NCI-H1694 (cell line): ENCODE results near the gene ECPAS.
"Not testable (repeated sequence)": the region's sequence is repeated elsewhere in the genome, so short reads cannot be mapped to it uniquely, and the experiment has no call there.

Experiments
- DNase-seq: peaks from one replicate; lab custom pipeline; 2025; lab: John Stamatoyannopoulos, UW

The ECPAS gene

GRCh38 chr9:111350556-111350955, 133.6 kb downstream of the ECPAS start:
- DNase-seq: no peak

GRCh38 chr9:111349766-111350165, 134.4 kb downstream of the ECPAS start:
- no peak for DNase-seq

- DNase-seq: no peak
Observed at GRCh38 chr9:111348821-111349271, 135.3 kb downstream of the ECPAS start.

GRCh38 chr9:111334318-111334863, 149.8 kb downstream of the ECPAS start:
- DNase-seq: not testable (repeated sequence)

GRCh38 chr9:111330124-111330523, 154.1 kb downstream of the ECPAS start, which contains the start of gene OR2K2:
Gene OR2K2, minus strand, starts transcription at chr9:111330224. Its CDS starts 1,791 bp downstream, at chr9:111328433.
- DNase-seq: no peak

GRCh38 chr9:111320631-111321030, 163.6 kb downstream of the ECPAS start:
- no peak for DNase-seq

GRCh38 chr9:111316796-111317195, 167.4 kb downstream of the ECPAS start:
- DNase-seq: no peak
